Measurements from ENCODE around the gene TTC33. TPM values are rescaled to one million over a fixed set of nuclear protein-coding genes. Genes with fewer than 3 reads are reported as not detected.

TTC33 gene
- polyA plus RNA-seq, 1 of the 3 experiments (the other 2 are of a cell fraction): 2.2 TPM

GRCh38 chr5:40489421-40489820 lies 266.3 kb downstream of the TTC33 start:
- Histone ChIP-seq H3F3A (replicated peaks; ENCODE audit: insufficient read depth) (no peaks in the 10 kb centered on the region), H3K9me3 (no peaks in the 10 kb centered on the region), H3K4me1 (ENCODE audit: control insufficient read depth in 1 of 2, insufficient read depth in 2 of 2, low read depth in 1 of 2, low read length in 1 of 2) (no peaks in the 10 kb centered on the region), H3K4me2 (no peak overlapping the region), H3K9me2 (no peaks in the 10 kb centered on the region), H3K9ac (no peak overlapping the region), H2AFZ (ENCODE audit: low read depth) (no peak overlapping the region), H3K79me2 (ENCODE audit: insufficient read depth) (no peaks in the 10 kb centered on the region), H3K36me3 (replicated peaks in 1 of 2; ENCODE audit: control insufficient read depth in 1 of 2, insufficient read depth in 2 of 2, low read length in 1 of 2) (no peaks in the 10 kb centered on the region), H3K27ac (ENCODE audit: low read depth in 2 of 2, low read length in 1 of 2) (no peak overlapping the region), H4K20me1 (ENCODE audit: insufficient read depth) (no peaks in the 10 kb centered on the region), H3K4me3 (ENCODE audit: low read depth in 2 of 2, low read length in 1 of 2) (no peak overlapping the region), H3K27me3 (ENCODE audit: insufficient read depth) (peaks cover 13% of the 10 kb centered on the region; the same call in 1 of the 2 replicates)
- WGBS (ENCODE audit: low lambda C conversion rate): 6% methylated on average over 3 of the region's 3 CpGs
- no peak for DNase-seq
- ChIA-PET POLR2A (no interaction called here), CTCF (interaction anchor here (0.6 kb wide), 1 partner anchor 112 kb away, joined by 3 read pairs; no protein-coding TSS in a partner anchor)
- TF ChIP-seq NRF1 (IDR thresholded peaks at IDR 0.05; ENCODE audit: low read depth, low read length): no peak
- TF ChIP-seq MXI1 (IDR thresholded peaks at IDR 0.05; ENCODE audit: low read depth, low read length): no peak
- no peak for TF ChIP-seq ELF1 (IDR thresholded peaks at IDR 0.05)

- no peak overlapping the region for H3K4me2 ChIP-seq
- no peaks in the 10 kb centered on the region for H3K9me2 ChIP-seq
- no peaks in the 10 kb centered on the region for H3K9me3 ChIP-seq
- no peaks in the 10 kb centered on the region for H3K79me2 ChIP-seq (ENCODE audit: insufficient read depth)
- H3K27ac ChIP-seq (ENCODE audit: low read depth in 2 of 2, low read length in 1 of 2): no peak overlapping the region
- peaks cover 13% of the 10 kb centered on the region; the same call in 1 of the 2 replicates for H3K27me3 ChIP-seq (ENCODE audit: insufficient read depth)
- H4K20me1 ChIP-seq (ENCODE audit: insufficient read depth): no peaks in the 10 kb centered on the region
- TF ChIP-seq FOSL2 (IDR thresholded peaks at IDR 0.05; ENCODE audit: borderline replicate concordance, low read depth) (no peak), FOXJ3 (CRISPR knock-in tag; IDR thresholded peaks at IDR 0.05) (no peak), FOXM1 (IDR thresholded peaks at IDR 0.05; ENCODE audit: low read depth) (no peak), ZBTB33 (IDR thresholded peaks at IDR 0.05; ENCODE audit: borderline replicate concordance, low read depth) (no peak), USF2 (IDR thresholded peaks at IDR 0.05; ENCODE audit: borderline replicate concordance, low read depth, low read length) (no peak), MEF2A (IDR thresholded peaks at IDR 0.05; ENCODE audit: borderline replicate concordance, low read depth) (no peak), GATA2 (CRISPR knock-in tag; IDR thresholded peaks at IDR 0.05) (no peak), TAF1 (IDR thresholded peaks at IDR 0.05; ENCODE audit: borderline replicate concordance, low read depth, low read length) (no peak), SIN3A (IDR thresholded peaks at IDR 0.05; ENCODE audit: borderline replicate concordance, low read depth, low read length) (no peak), EZH2phosphoT487 (IDR thresholded peaks at IDR 0.05; ENCODE audit: borderline replicate concordance, low read depth) (no peak), YY1 (IDR thresholded peaks at IDR 0.05; ENCODE audit: low read depth) (no peak), MAX (IDR thresholded peaks at IDR 0.05; ENCODE audit: low read depth) (no peak), POLR2AphosphoS5 (IDR thresholded peaks at IDR 0.05; ENCODE audit: low read depth, low read length) (no peak), ELF1 (IDR thresholded peaks at IDR 0.05) (no peak), RFX5 (IDR thresholded peaks at IDR 0.05; ENCODE audit: low read length) (no peak), JUND (IDR thresholded peaks at IDR 0.05) (no peak), CTCF (IDR thresholded peaks at IDR 0.05) (no peak), CHD2 (IDR thresholded peaks at IDR 0.05; ENCODE audit: low read length, partially characterized antibody) (no peak)
- ChIA-PET POLR2A (no interaction called here), CTCF (no interaction called here)
- no peak overlapping the region for H3K9ac ChIP-seq
- H2AFZ ChIP-seq (ENCODE audit: low read depth): no peak overlapping the region; the same call in 1 of the 2 replicates
- H3K4me1 ChIP-seq (ENCODE audit: control insufficient read depth in 1 of 2, insufficient read depth in 2 of 2, low read depth in 1 of 2, low read length in 1 of 2): no peaks in the 10 kb centered on the region
- no peak overlapping the region for H3K4me3 ChIP-seq (ENCODE audit: low read depth in 2 of 2, low read length in 1 of 2)
- no peaks in the 10 kb centered on the region for H3F3A ChIP-seq (replicated peaks; ENCODE audit: insufficient read depth)
- WGBS (ENCODE audit: low lambda C conversion rate): 17% methylated on average over 4 of the region's 4 CpGs
- DNase-seq: no peak
- no peaks in the 10 kb centered on the region for H3K36me3 ChIP-seq (replicated peaks in 1 of 2; ENCODE audit: control insufficient read depth in 1 of 2, insufficient read depth in 2 of 2, low read length in 1 of 2)
These were observed 269.1 kb downstream of the TTC33 start for GRCh38 chr5:40486437-40487275.

All from SK-N-SH (cell line).